ENCODE measurements around the gene HELZ. TPM values are rescaled to one million over a fixed set of nuclear protein-coding genes. Genes with fewer than 3 reads are reported as not detected.

HELZ gene
- total and polyA plus RNA-seq, 2 donors (not counting 3 experiments of a cell fraction or from before 2014, with no cell fraction given) = 8.0 to 47.3 TPM

- H3K9me1 ChIP-seq (replicated peaks; ENCODE audit: control insufficient read depth, extremely low read depth, insufficient read depth, low read length) = no peaks in the 10 kb centered on the region
- H3K4me1 ChIP-seq (ENCODE audit: control insufficient read depth, extremely low read depth, insufficient read depth, low read length) = no peaks in the 10 kb centered on the region
- H3K9me3 ChIP-seq (replicated peaks; ENCODE audit: control insufficient read depth, insufficient read depth, low read length) = no peaks in the 10 kb centered on the region
- no peaks in the 10 kb centered on the region for H3K79me2 ChIP-seq (ENCODE audit: control insufficient read depth, insufficient read depth, low read length)
- H3K4me3 ChIP-seq (replicated peaks in 1 of 3; ENCODE audit: insufficient read depth in 1 of 3, low read depth in 1 of 3, low read length in 3 of 3) = no peak overlapping the region
- FAIRE-seq = no peak
- H3K9ac ChIP-seq (replicated peaks; ENCODE audit: extremely low read depth, insufficient read depth, low read length) = no peak overlapping the region
- no TSS peak for BruUV-seq (replicated peaks)
- no peak overlapping the region for H3K4me2 ChIP-seq (ENCODE audit: insufficient read depth, low read length)
- TF ChIP-seq EZH2 (IDR thresholded peaks at IDR 0.05; ENCODE audit: borderline replicate concordance, low read depth, low read length, severe bottlenecking) = no peak
- TF ChIP-seq MYC (IDR thresholded peaks at IDR 0.05; ENCODE audit: low read depth, low read length) = no peak
- no peak for TF ChIP-seq POLR2A (IDR thresholded peaks at IDR 0.05; ENCODE audit: low read depth, low read length)
- no peak for TF ChIP-seq POLR2AphosphoS5 (IDR thresholded peaks at IDR 0.05; ENCODE audit: insufficient read depth, low read depth, low read length)
- TF ChIP-seq CTCF (IDR thresholded peaks at IDR 0.05; ENCODE audit: extremely low read depth in 1 of 2, insufficient read depth in 1 of 2, low read depth in 1 of 2, low read length in 2 of 2) = no peak
- no peak for TF ChIP-seq FOS (IDR thresholded peaks at IDR 0.05; ENCODE audit: borderline replicate concordance, insufficient read depth, low read length)
- no peak for TF ChIP-seq GATA2 (IDR thresholded peaks at IDR 0.05; ENCODE audit: insufficient read depth, insufficient read length, low read depth, low read length)
- no peak for TF ChIP-seq MAX (IDR thresholded peaks at IDR 0.05; ENCODE audit: insufficient read depth, insufficient read length)
- no peak for TF ChIP-seq JUN (IDR thresholded peaks at IDR 0.05; ENCODE audit: borderline replicate concordance, insufficient read depth, insufficient read length, low read depth)
- no peak overlapping the region for H2AFZ ChIP-seq (ENCODE audit: low read depth, low read length)
- H3K36me3 ChIP-seq (ENCODE audit: control insufficient read depth in 2 of 2, extremely low read depth in 1 of 2, insufficient read depth in 2 of 2, low read length in 2 of 2) = peaks cover 15% of the 10 kb centered on the region in 2 experiments
- dilution Hi-C loops (cut with MboI; ENCODE audit: extremely low pct_ligation_motif_present, low sequenced_read_pairs) (no loop called here), intact Hi-C loops (cut with micrococcal nuclease) (loop anchor here (10.0 kb wide), 1 partner anchor 173 kb away; no protein-coding TSS in a partner anchor)
- no peak overlapping the region for H3K27ac ChIP-seq (ENCODE audit: insufficient read depth, low read depth, low read length)
- H3K27me3 ChIP-seq (ENCODE audit: control insufficient read depth in 2 of 2, insufficient read depth in 2 of 2, low read length in 2 of 2) = no peaks in the 10 kb centered on the region
- H4K20me1 ChIP-seq (replicated peaks; ENCODE audit: control insufficient read depth, extremely low read depth, insufficient read depth, low read length) = no peaks in the 10 kb centered on the region
- DNase-seq (ENCODE audit: low read depth, low spot score) = no peak
- POLR2A ChIA-PET = no interaction called here
- CTCF ChIA-PET = interaction anchor here (0.8 to 1.2 kb wide), 2 partner anchors 19 to 43 kb away, joined by 3 read pairs; no protein-coding TSS in a partner anchor
These were observed 133.7 kb downstream of the HELZ start for GRCh38 chr17:67111327-67111726.
